ENCODE data around the gene GCNT1.

DNA sequence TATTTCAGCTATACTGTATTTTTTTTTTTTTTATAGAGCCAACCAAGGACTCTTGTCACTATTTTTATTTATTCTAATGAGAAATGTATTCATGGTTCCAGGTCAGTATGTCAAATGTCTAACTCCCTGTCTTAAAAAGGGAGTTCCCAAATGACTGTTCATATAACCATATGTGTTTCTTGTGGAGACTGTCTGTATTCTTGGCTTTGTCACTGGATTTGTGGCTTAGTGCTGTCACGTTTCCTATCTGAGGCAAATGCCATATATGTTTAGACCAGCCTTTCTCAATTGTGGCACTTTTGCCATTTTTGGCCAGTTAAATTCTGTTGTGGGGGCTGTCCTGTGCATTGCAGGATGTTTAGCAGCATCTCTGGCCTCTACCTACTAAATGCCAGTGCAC lies 3.1 kb downstream of the GCNT1 start:
- TF ChIP-seq, protein P1, sequence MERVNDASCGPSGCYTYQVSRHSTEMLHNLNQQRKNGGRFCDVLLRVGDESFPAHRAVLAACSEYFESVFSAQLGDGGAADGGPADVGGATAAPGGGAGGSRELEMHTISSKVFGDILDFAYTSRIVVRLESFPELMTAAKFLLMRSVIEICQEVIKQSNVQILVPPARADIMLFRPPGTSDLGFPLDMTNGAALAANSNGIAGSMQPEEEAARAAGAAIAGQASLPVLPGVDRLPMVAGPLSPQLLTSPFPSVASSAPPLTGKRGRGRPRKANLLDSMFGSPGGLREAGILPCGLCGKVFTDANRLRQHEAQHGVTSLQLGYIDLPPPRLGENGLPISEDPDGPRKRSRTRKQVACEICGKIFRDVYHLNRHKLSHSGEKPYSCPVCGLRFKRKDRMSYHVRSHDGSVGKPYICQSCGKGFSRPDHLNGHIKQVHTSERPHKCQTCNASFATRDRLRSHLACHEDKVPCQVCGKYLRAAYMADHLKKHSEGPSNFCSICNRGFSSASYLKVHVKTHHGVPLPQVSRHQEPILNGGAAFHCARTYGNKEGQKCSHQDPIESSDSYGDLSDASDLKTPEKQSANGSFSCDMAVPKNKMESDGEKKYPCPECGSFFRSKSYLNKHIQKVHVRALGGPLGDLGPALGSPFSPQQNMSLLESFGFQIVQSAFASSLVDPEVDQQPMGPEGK (CRISPR knock-in tag; IDR thresholded peaks at IDR 0.05; ENCODE audit: borderline replicate concordance), result no peak
- TF ChIP-seq ISL1 (CRISPR knock-in tag; IDR thresholded peaks at IDR 0.05) (no peak), TOX (CRISPR knock-in tag; IDR thresholded peaks at IDR 0.05; ENCODE audit: borderline replicate concordance) (no peak), ZNF565 (CRISPR knock-in tag; conservative IDR thresholded peaks at IDR 0.05; ENCODE audit: low read depth) (no peak), ARNTL (CRISPR knock-in tag; IDR thresholded peaks at IDR 0.05; ENCODE audit: borderline replicate concordance, low read depth) (no peak)
